ENCODE data around the gene PRKCA. TPM values are rescaled to one million over a fixed set of nuclear protein-coding genes. Genes with fewer than 3 reads are reported as not detected.

Gene PRKCA
- total RNA-seq, 1 experiment from 2014 or later: 22.6 TPM

DNA sequence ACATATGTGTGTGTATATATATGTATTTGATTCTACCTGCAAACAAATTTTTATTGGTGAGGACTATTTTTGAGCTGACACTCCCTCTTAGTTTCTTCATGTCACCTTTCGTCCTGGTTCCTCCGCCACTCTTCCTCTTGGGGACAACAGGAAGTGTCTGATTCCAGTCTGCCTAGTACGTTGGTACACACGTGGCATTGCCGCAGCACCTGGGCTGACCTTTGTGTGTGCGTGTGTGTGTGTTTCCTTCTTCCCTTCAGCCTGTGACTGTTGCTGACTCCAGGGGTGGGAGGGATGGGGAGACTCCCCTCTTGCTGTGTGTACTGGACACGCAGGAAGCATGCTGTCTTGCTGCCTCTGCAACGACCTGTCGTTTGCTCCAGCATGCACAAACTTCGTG, 503.2 kb downstream of the PRKCA start:
- H3K79me2 ChIP-seq (ENCODE audit: low read length): no peaks in the 10 kb centered on the region
- TF ChIP-seq, protein P1, sequence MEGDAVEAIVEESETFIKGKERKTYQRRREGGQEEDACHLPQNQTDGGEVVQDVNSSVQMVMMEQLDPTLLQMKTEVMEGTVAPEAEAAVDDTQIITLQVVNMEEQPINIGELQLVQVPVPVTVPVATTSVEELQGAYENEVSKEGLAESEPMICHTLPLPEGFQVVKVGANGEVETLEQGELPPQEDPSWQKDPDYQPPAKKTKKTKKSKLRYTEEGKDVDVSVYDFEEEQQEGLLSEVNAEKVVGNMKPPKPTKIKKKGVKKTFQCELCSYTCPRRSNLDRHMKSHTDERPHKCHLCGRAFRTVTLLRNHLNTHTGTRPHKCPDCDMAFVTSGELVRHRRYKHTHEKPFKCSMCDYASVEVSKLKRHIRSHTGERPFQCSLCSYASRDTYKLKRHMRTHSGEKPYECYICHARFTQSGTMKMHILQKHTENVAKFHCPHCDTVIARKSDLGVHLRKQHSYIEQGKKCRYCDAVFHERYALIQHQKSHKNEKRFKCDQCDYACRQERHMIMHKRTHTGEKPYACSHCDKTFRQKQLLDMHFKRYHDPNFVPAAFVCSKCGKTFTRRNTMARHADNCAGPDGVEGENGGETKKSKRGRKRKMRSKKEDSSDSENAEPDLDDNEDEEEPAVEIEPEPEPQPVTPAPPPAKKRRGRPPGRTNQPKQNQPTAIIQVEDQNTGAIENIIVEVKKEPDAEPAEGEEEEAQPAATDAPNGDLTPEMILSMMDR (conservative IDR thresholded peaks at IDR 0.05; ENCODE audit: low read depth, low read length): no peak
- TF ChIP-seq EZH2phosphoT487 (IDR thresholded peaks at IDR 0.05; ENCODE audit: borderline replicate concordance, low read length) (no peak), EZH2 (IDR thresholded peaks at IDR 0.05; ENCODE audit: low read length, unreplicated experiment) (no peak)
- no peaks in the 10 kb centered on the region for H3K9me2 ChIP-seq (replicated peaks; ENCODE audit: low read length)
- DNase-seq (no peak), ATAC-seq (no peak)
- H3K27ac ChIP-seq (ENCODE audit: low read length): no peak overlapping the region
- H3K9ac ChIP-seq (ENCODE audit: low read length): no peak overlapping the region
- H3K36me3 ChIP-seq (ENCODE audit: low read depth, low read length): no peaks in the 10 kb centered on the region
- intact Hi-C loops (cut with micrococcal nuclease): no loop called here
- no peak overlapping the region for H2AFZ ChIP-seq (ENCODE audit: low read length)
- H3K4me3 ChIP-seq (ENCODE audit: low read length): no peak overlapping the region
- POLR2A ChIA-PET (ENCODE audit: unreplicated experiment): no interaction called here
- no peaks in the 10 kb centered on the region for H3K9me3 ChIP-seq (ENCODE audit: low read length)
- no peaks in the 10 kb centered on the region for H3F3A ChIP-seq (ENCODE audit: low read length, unreplicated experiment)
- H3K27me3 ChIP-seq (ENCODE audit: low read length): no peaks in the 10 kb centered on the region
- CTCF ChIA-PET: no interaction called here
- BruUV-seq (replicated peaks): no TSS peak
- no peaks in the 10 kb centered on the region for H4K20me1 ChIP-seq (ENCODE audit: low read length)
- H3K4me1 ChIP-seq (ENCODE audit: insufficient read depth, low read length): no peaks in the 10 kb centered on the region
- H3K4me2 ChIP-seq (ENCODE audit: low read length): no peak overlapping the region

DNA sequence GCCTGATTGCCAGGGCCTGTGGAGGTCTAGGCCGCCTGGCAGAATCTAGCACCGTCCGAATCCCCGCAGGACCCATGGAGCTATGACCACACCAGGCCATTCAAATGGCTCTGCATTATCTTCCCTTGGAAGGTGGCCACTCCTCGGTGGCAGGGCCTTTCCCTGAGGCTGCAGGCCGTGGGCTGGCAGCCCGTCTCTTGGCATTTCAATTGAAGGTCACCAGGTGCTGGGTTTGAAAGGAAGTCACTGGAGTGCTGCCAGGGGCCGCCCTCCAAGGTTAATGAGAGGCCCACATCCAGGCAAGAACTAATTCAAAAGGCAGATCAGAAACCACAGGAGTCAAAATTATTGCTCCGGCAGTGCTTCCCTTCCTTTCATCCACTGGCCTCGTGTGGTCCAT, 504.8 kb downstream of the PRKCA start:
- H3K36me3 ChIP-seq (ENCODE audit: low read depth, low read length): no peaks in the 10 kb centered on the region
- H2AFZ ChIP-seq (ENCODE audit: low read length): no peak overlapping the region
- H3K4me1 ChIP-seq (ENCODE audit: insufficient read depth, low read length): no peaks in the 10 kb centered on the region
- no peaks in the 10 kb centered on the region for H4K20me1 ChIP-seq (ENCODE audit: low read length)
- ChIA-PET CTCF (no interaction called here), POLR2A (ENCODE audit: unreplicated experiment) (no interaction called here)
- DNase-seq (no peak), ATAC-seq (no peak)
- TF ChIP-seq EZH2phosphoT487 (IDR thresholded peaks at IDR 0.05; ENCODE audit: borderline replicate concordance, low read length) (no peak), EZH2 (IDR thresholded peaks at IDR 0.05; ENCODE audit: low read length, unreplicated experiment) (no peak)
- TF ChIP-seq, protein P1 (conservative IDR thresholded peaks at IDR 0.05; ENCODE audit: low read depth, low read length): no peak
- H3K27me3 ChIP-seq (ENCODE audit: low read length): 0 out of 2 replicates have a peak, but pooled peaks cover under 1% of the 10 kb centered on the region
- H3K9me2 ChIP-seq (replicated peaks; ENCODE audit: low read length): no peaks in the 10 kb centered on the region
- no peak overlapping the region for H3K4me2 ChIP-seq (ENCODE audit: low read length)
- no peak overlapping the region for H3K9ac ChIP-seq (ENCODE audit: low read length)
- no peaks in the 10 kb centered on the region for H3K9me3 ChIP-seq (ENCODE audit: low read length)
- no peak overlapping the region for H3K27ac ChIP-seq (ENCODE audit: low read length)
- no TSS peak for BruUV-seq (replicated peaks)
- H3F3A ChIP-seq (ENCODE audit: low read length, unreplicated experiment): no peaks in the 10 kb centered on the region
- intact Hi-C loops (cut with micrococcal nuclease): no loop called here
- no peaks in the 10 kb centered on the region for H3K79me2 ChIP-seq (ENCODE audit: low read length)
- no peak overlapping the region for H3K4me3 ChIP-seq (ENCODE audit: low read length)

DNA sequence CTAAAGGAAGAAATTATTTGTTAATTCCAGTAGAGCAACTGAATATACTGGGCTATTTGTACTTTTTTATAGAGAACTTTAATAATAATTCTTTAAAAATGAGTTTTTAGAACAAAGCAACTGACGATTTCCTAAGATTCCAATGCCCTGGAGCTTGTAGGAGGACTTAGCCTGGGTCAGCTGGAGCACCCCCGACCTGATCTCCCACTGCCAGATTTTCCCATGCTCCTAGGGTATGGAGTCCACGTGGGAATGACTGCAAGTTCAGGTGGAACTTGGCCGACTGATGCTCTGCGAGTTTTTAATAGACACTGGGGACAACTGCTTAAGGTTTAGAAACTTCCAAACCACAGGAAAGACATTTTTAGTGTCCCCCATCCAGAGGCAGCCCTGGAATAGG, 507.0 kb downstream of the PRKCA start:
- no TSS peak for BruUV-seq (replicated peaks)
- CTCF ChIA-PET: no interaction called here
- TF ChIP-seq EZH2 (IDR thresholded peaks at IDR 0.05; ENCODE audit: low read length, unreplicated experiment) (no peak), EZH2phosphoT487 (IDR thresholded peaks at IDR 0.05; ENCODE audit: borderline replicate concordance, low read length) (no peak)
- TF ChIP-seq, protein P1 (conservative IDR thresholded peaks at IDR 0.05; ENCODE audit: low read depth, low read length): no peak

More for the DNA sequence above, 507.0 kb downstream of the PRKCA start:
- Histone ChIP-seq H3K9me3 (ENCODE audit: low read length) (no peaks in the 10 kb centered on the region), H3F3A (ENCODE audit: low read length, unreplicated experiment) (no peaks in the 10 kb centered on the region), H3K36me3 (ENCODE audit: low read depth, low read length) (no peaks in the 10 kb centered on the region), H3K27ac (ENCODE audit: low read length) (no peak overlapping the region), H3K9me2 (replicated peaks; ENCODE audit: low read length) (no peaks in the 10 kb centered on the region), H2AFZ (ENCODE audit: low read length) (no peak overlapping the region), H3K27me3 (ENCODE audit: low read length) (peaks cover 15% of the 10 kb centered on the region; the same call in 1 of the 2 replicates), H3K79me2 (ENCODE audit: low read length) (no peaks in the 10 kb centered on the region), H3K4me1 (ENCODE audit: insufficient read depth, low read length) (no peaks in the 10 kb centered on the region), H3K4me2 (ENCODE audit: low read length) (no peak overlapping the region), H3K9ac (ENCODE audit: low read length) (no peak overlapping the region), H3K4me3 (ENCODE audit: low read length) (no peak overlapping the region), H4K20me1 (ENCODE audit: low read length) (no peaks in the 10 kb centered on the region)
- no peak for ATAC-seq
- no peak for DNase-seq
- POLR2A ChIA-PET (ENCODE audit: unreplicated experiment): no interaction called here
- intact Hi-C loops (cut with micrococcal nuclease): no loop called here
